Measurements from ENCODE around the gene ARHGEF17. TPM values are rescaled to one million over a fixed set of nuclear protein-coding genes. Genes with fewer than 3 reads are reported as not detected.

Gene ARHGEF17
- polyA plus RNA-seq, 1 donor (not counting 4 experiments of a cell fraction or from before 2014, with no cell fraction given): 5.1 TPM

DNA sequence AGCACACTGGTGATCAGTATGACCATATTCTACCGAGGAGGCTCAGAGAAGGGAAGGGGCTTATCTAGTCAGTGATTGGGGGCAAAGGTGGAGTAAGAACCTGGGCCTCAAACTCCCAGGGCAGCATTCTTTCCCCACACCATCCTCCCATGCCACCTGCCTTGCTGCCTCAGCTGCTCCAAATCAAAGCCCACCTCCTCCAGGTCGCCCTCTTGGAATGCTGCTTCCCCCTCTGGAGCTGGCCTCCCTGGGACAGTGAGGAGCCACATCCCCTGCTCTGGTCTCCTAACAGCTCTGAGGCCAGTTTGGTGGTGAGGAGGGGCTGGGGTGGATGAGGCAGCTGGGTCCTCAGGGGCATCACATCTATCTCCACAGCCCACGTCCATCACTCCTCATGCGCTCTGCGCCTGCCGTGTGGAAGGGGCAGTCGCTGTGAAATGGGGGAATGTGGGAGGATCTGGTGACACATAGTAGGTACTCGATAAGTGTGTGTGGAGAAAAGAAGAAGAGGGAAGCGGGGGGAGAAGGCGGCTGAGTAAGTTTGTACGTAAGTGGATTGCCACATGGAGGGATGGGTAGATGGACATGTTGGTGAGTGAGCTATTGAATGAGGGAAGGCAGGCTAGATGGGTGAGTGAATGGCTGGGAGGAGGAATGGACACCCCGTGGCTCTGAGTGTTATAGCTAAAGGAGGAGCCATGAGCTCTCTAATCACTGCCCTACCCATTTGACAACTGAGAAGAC, 16.1 kb upstream of the ARHGEF17 start:
- Histone ChIP-seq H3K9ac (ENCODE audit: control insufficient read depth, extremely low read depth, insufficient read depth, low read length) (no peak overlapping the region), H3K9me3 (ENCODE audit: control insufficient read depth, low read depth, low read length) (no peaks in the 10 kb centered on the region), H3K27me3 (ENCODE audit: control insufficient read depth, extremely low read depth, insufficient read depth, low read length) (peaks cover 8% of the 10 kb centered on the region), H4K20me1 (ENCODE audit: control insufficient read depth, extremely low read depth, insufficient read depth, low read length) (no peaks in the 10 kb centered on the region), H3K4me1 (ENCODE audit: control insufficient read depth, extremely low read depth, insufficient read depth, low read length) (peaks cover 10% of the 10 kb centered on the region), H2AFZ (ENCODE audit: control insufficient read depth, low read length) (no peak overlapping the region), H3K36me3 (ENCODE audit: control insufficient read depth in 2 of 2, extremely low read depth in 1 of 2, insufficient read depth in 2 of 2, low read length in 2 of 2) (no peaks in the 10 kb centered on the region), H3K4me2 (ENCODE audit: control insufficient read depth, extremely low read depth, insufficient read depth, low read depth, low read length) (no peak overlapping the region), H3K27ac (ENCODE audit: control insufficient read depth, insufficient read depth, low read length) (no peak overlapping the region), H3K4me3 (ENCODE audit: control insufficient read depth in 2 of 3, extremely low read depth in 1 of 3, insufficient read depth in 2 of 3, low read depth in 1 of 3, low read length in 3 of 3) (no peak overlapping the region), H3K79me2 (ENCODE audit: control insufficient read depth, insufficient read depth, low read length) (no peaks in the 10 kb centered on the region), H3K9me1 (ENCODE audit: control insufficient read depth, extremely low read depth, insufficient read depth, low read length) (no peaks in the 10 kb centered on the region)
- DNase-seq (ENCODE audit: low read depth, low spot score) (no peak), FAIRE-seq (no peak)
- dilution Hi-C loops (cut with MboI; ENCODE audit: extremely low pct_ligation_motif_present, low sequenced_read_pairs): no loop called here
- TF ChIP-seq CTCF (optimal IDR thresholded peaks at IDR 0.05 in 1 of 3, IDR thresholded peaks at IDR 0.05 in 1 of 3, conservative IDR thresholded peaks at IDR 0.05 in 1 of 3; ENCODE audit: extremely low read depth in 1 of 3, insufficient read depth in 2 of 3, low read length in 3 of 3) (no peak), EZH2 (IDR thresholded peaks at IDR 0.05; ENCODE audit: low read length) (no peak)

DNA sequence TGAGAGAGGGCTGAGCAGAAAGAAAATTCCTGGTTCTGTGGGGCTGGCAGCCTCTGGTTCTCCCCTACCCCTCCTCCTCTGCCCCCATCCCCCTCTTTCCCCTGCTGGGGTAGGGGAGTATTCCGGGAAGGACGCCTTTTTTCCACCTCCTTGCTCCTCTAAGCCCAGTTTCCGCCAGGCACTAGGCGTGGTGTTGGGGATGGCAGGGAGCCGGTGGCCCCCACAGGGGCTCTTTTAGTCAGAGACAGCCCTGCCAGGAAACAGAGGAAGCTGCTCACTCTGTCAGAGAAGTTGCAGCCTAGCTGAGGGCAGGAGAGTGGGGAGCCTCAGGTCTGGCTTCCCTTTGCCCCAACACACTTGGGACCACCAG, 15.6 kb upstream of the ARHGEF17 start:
- FAIRE-seq: no peak
- no peaks in the 10 kb centered on the region for H3K79me2 ChIP-seq (ENCODE audit: control insufficient read depth, insufficient read depth, low read length)
- peaks cover 8% of the 10 kb centered on the region for H3K27me3 ChIP-seq (ENCODE audit: control insufficient read depth, extremely low read depth, insufficient read depth, low read length)
- H3K9me1 ChIP-seq (ENCODE audit: control insufficient read depth, extremely low read depth, insufficient read depth, low read length): no peaks in the 10 kb centered on the region
- TF ChIP-seq EZH2 (IDR thresholded peaks at IDR 0.05; ENCODE audit: low read length): no peak
- no peak for TF ChIP-seq CTCF (optimal IDR thresholded peaks at IDR 0.05 in 1 of 3, IDR thresholded peaks at IDR 0.05 in 1 of 3, conservative IDR thresholded peaks at IDR 0.05 in 1 of 3; ENCODE audit: extremely low read depth in 1 of 3, insufficient read depth in 2 of 3, low read length in 3 of 3)
- no peak for DNase-seq (ENCODE audit: low read depth, low spot score)
- dilution Hi-C loops (cut with MboI; ENCODE audit: extremely low pct_ligation_motif_present, low sequenced_read_pairs): no loop called here
- H2AFZ ChIP-seq (ENCODE audit: control insufficient read depth, low read length): no peak overlapping the region
- H3K36me3 ChIP-seq (ENCODE audit: control insufficient read depth in 2 of 2, extremely low read depth in 1 of 2, insufficient read depth in 2 of 2, low read length in 2 of 2): no peaks in the 10 kb centered on the region
- H3K9me3 ChIP-seq (ENCODE audit: control insufficient read depth, low read depth, low read length): no peaks in the 10 kb centered on the region
- no peak overlapping the region for H3K4me3 ChIP-seq (ENCODE audit: control insufficient read depth in 2 of 3, extremely low read depth in 1 of 3, insufficient read depth in 2 of 3, low read depth in 1 of 3, low read length in 3 of 3)
- no peak overlapping the region for H3K4me2 ChIP-seq (ENCODE audit: control insufficient read depth, extremely low read depth, insufficient read depth, low read depth, low read length)
- H3K27ac ChIP-seq (ENCODE audit: control insufficient read depth, insufficient read depth, low read length): no peak overlapping the region
- no peaks in the 10 kb centered on the region for H4K20me1 ChIP-seq (ENCODE audit: control insufficient read depth, extremely low read depth, insufficient read depth, low read length)
- no peak overlapping the region for H3K9ac ChIP-seq (ENCODE audit: control insufficient read depth, extremely low read depth, insufficient read depth, low read length)
- H3K4me1 ChIP-seq (ENCODE audit: control insufficient read depth, extremely low read depth, insufficient read depth, low read length): peaks cover 10% of the 10 kb centered on the region

Measured in keratinocyte (primary cell).